Measurements from ENCODE around the gene MIB1.

DNA sequence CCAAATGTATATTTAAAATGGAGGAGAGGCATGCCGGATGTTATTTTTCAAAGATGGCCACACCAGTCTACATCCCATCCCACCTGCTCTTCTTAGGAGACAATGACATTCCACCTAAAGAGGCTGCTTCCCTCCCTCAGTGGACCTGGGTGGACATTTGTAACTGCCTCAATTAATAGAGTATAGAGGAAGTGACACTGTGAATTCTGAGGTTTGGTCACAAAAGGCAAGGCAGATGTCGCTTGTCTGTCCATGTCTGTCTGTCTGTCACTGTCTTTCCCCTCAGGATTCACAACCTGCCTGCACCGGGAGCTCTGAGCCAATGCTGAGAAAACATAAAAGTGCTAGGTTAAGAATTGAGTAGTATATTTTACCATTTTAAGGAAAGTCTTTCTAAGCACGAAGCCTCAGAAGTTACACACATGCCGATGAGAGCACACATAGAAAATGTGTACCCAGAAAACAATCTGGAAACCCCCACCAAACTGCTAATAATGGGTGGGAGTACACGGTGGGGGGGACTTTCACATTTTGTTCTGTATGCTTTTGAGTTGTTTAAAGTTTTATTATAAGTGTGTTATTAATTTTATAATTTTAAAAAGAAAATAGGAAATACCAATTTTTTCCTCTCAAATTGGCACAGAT is 21.0 kb downstream of the MIB1 start:
- TF ChIP-seq, protein P1, sequence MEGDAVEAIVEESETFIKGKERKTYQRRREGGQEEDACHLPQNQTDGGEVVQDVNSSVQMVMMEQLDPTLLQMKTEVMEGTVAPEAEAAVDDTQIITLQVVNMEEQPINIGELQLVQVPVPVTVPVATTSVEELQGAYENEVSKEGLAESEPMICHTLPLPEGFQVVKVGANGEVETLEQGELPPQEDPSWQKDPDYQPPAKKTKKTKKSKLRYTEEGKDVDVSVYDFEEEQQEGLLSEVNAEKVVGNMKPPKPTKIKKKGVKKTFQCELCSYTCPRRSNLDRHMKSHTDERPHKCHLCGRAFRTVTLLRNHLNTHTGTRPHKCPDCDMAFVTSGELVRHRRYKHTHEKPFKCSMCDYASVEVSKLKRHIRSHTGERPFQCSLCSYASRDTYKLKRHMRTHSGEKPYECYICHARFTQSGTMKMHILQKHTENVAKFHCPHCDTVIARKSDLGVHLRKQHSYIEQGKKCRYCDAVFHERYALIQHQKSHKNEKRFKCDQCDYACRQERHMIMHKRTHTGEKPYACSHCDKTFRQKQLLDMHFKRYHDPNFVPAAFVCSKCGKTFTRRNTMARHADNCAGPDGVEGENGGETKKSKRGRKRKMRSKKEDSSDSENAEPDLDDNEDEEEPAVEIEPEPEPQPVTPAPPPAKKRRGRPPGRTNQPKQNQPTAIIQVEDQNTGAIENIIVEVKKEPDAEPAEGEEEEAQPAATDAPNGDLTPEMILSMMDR (IDR thresholded peaks at IDR 0.05) = no peak
- TF ChIP-seq ZFX (IDR thresholded peaks at IDR 0.05; ENCODE audit: borderline replicate concordance) = no peak

Data from 22Rv1 (cell line).